SK-N-SH (cell line): ENCODE results near the gene MANEAL. TPM values are rescaled to one million over a fixed set of nuclear protein-coding genes. Genes with fewer than 3 reads are reported as not detected.

Experiments
- CTCF ChIA-PET: fragments of 300-600, 350-600 bp; formaldehyde crosslinking; extraction: SDS; loops from one replicate; lab custom pipeline; 2021; lab: Yijun Ruan, JAX
- POLR2A ChIA-PET: fragments of 350-600 bp; sonication (Branson Sonifier 250); formaldehyde crosslinking; extraction: SDS; loops from one replicate; lab custom pipeline; 2020; ENCODE audit warnings: antibody characterized with exemption, inconsistent platforms; lab: Yijun Ruan, JAX
- DNase-seq: peaks from one replicate; pipeline ENCODE4 v3.0.0; 2012
- H2AFZ ChIP-seq: fragments of 200-600 bp; sonication (generic); 2 replicates; pipeline ENCODE4 v1.8.1; 2016; ENCODE audit warnings: antibody characterized with exemption, mild to moderate bottlenecking, low read depth
- H3F3A ChIP-seq: fragments of 200-600 bp; sonication (generic); replicated peaks from 2 replicates; pipeline ENCODE3; 2016; ENCODE audit warnings: antibody characterized with exemption, mild to moderate bottlenecking; ENCODE audit not compliant: insufficient read depth
- H3K27ac ChIP-seq, 2 experiments: fragments of 200-500 bp in 1 of 2; fragments of 200-600 bp in 1 of 2; sonication (Bioruptor generic) in 1 of 2; sonication (generic), shearing (Covaris generic) in 1 of 2; 2 replicates each; pipeline versions ENCODE4 v1.5.1 to v1.6.1; 2014 to 2016; ENCODE audit warnings: low read depth in 2 of 2, inconsistent platforms in 1 of 2, low read length in 1 of 2, mild to moderate bottlenecking in 1 of 2, mixed read lengths in 1 of 2
- H3K27me3 ChIP-seq: fragments of 200-600 bp; sonication (generic), shearing (Covaris generic); 2 replicates; pipeline ENCODE4 v1.6.1; 2016; ENCODE audit warnings: mixed run types; ENCODE audit not compliant: insufficient read depth
- H3K36me3 ChIP-seq, 2 experiments: fragments of 200-500 bp in 1 of 2; fragments of 200-600 bp in 1 of 2; sonication (Bioruptor generic) in 1 of 2; sonication (generic) in 1 of 2; replicated peaks in 1 of 2; 2 replicates each; pipeline versions ENCODE3 to v1.5.1; 2014 to 2016; ENCODE audit warnings: low read length in 1 of 2, mild to moderate bottlenecking in 1 of 2; ENCODE audit not compliant: insufficient read depth in 2 of 2, control insufficient read depth in 1 of 2
- H3K4me1 ChIP-seq, 2 experiments: fragments of 200-500 bp in 1 of 2; fragments of 200-600 bp in 1 of 2; sonication (Bioruptor generic) in 1 of 2; sonication (generic), shearing (Covaris generic) in 1 of 2; 2 replicates each; pipeline versions ENCODE4 v1.5.1 to v1.6.1; 2014 to 2016; ENCODE audit warnings: low read depth in 1 of 2, low read length in 1 of 2, mixed run types in 1 of 2; ENCODE audit not compliant: insufficient read depth in 2 of 2, control insufficient read depth in 1 of 2
- H3K4me2 ChIP-seq: fragments of 200-600 bp; sonication (generic), shearing (Covaris generic); 2 replicates; pipeline ENCODE4 v1.6.1; 2017; ENCODE audit warnings: mixed run types
- H3K4me3 ChIP-seq, 2 experiments: fragments of 200-500 bp in 1 of 2; fragments of 200-600 bp in 1 of 2; sonication (Bioruptor generic) in 1 of 2; sonication (generic), shearing (Covaris generic) in 1 of 2; 2 replicates each; pipeline versions ENCODE4 v1.5.1 to v1.8.1; 2014 to 2016; ENCODE audit warnings: low read depth in 2 of 2, inconsistent platforms in 1 of 2, low read length in 1 of 2, mild to moderate bottlenecking in 1 of 2, mixed read lengths in 1 of 2, moderate library complexity in 1 of 2
- H3K79me2 ChIP-seq: fragments of 200-600 bp; sonication (generic); 2 replicates; pipeline ENCODE4 v1.8.1; 2017; ENCODE audit warnings: mild to moderate bottlenecking; ENCODE audit not compliant: insufficient read depth
- H3K9ac ChIP-seq: fragments of 200-600 bp; sonication (generic); 2 replicates; pipeline ENCODE4 v1.6.1; 2017; ENCODE audit warnings: mixed run types
- H3K9me2 ChIP-seq: fragments of 200-600 bp; sonication (generic); 2 replicates; pipeline ENCODE4 v1.6.1; 2017; ENCODE audit warnings: mixed run types
- H3K9me3 ChIP-seq: fragments of 200-600 bp; sonication (generic); 2 replicates; pipeline ENCODE4 v1.6.1; 2017; ENCODE audit warnings: mixed run types, mild to moderate bottlenecking, moderate library complexity
- H4K20me1 ChIP-seq: fragments of 200-600 bp; sonication (generic); 2 replicates; pipeline ENCODE4 v1.6.1; 2017; ENCODE audit warnings: mild to moderate bottlenecking, mixed run types; ENCODE audit not compliant: insufficient read depth
- CHD2 ChIP-seq: fragments of 150-350 bp; IDR thresholded peaks from 2 replicates; pipeline ENCODE4 v1.6.1; 2018; ENCODE audit warnings: low read length; ENCODE audit not compliant: partially characterized antibody
- ELF1 ChIP-seq: IDR thresholded peaks from 2 replicates; pipeline ENCODE4 v1.4.0; 2012
- EP300 ChIP-seq, 2 experiments: IDR thresholded peaks; 2 replicates each; pipeline versions ENCODE4 v1.4.0 to v1.6.1; 2012; ENCODE audit warnings: borderline replicate concordance in 1 of 2, low read depth in 1 of 2, low read length in 1 of 2
- FOXJ3 ChIP-seq: sonication (generic); formaldehyde crosslinking; IDR thresholded peaks from 2 replicates; pipeline ENCODE4 v1.5.1; 2020; ENCODE audit warnings: mild to moderate bottlenecking, missing genetic modification reagents
- FOXM1 ChIP-seq: IDR thresholded peaks from 2 replicates; pipeline ENCODE4 v1.4.0; 2012; ENCODE audit warnings: low read depth, mild to moderate bottlenecking
- GABPA ChIP-seq: IDR thresholded peaks from 2 replicates; pipeline ENCODE4 v1.4.0; 2012; ENCODE audit warnings: low read depth, mild to moderate bottlenecking
- GATA2 ChIP-seq: sonication (generic); formaldehyde crosslinking; IDR thresholded peaks from 2 replicates; pipeline ENCODE4 v1.5.0; 2020; ENCODE audit warnings: mild to moderate bottlenecking, missing genetic modification reagents
- IRF3 ChIP-seq: fragments of 150-350 bp; IDR thresholded peaks from 2 replicates; pipeline ENCODE4 v1.6.1; 2016; ENCODE audit warnings: mild to moderate bottlenecking, low read depth, low read length
- JUND ChIP-seq: IDR thresholded peaks from 2 replicates; pipeline ENCODE4 v1.4.0; 2012
- MXI1 ChIP-seq: IDR thresholded peaks from 2 replicates; pipeline ENCODE4 v1.6.1; 2012; ENCODE audit warnings: mild to moderate bottlenecking, low read depth, low read length, improper control_type of control experiment
- NFIC ChIP-seq: IDR thresholded peaks from 2 replicates; pipeline ENCODE4 v1.4.0; 2012; ENCODE audit warnings: borderline replicate concordance
- PBX3 ChIP-seq: IDR thresholded peaks from 2 replicates; pipeline ENCODE4; 2012
- RAD21 ChIP-seq: IDR thresholded peaks from 2 replicates; pipeline ENCODE4 v1.6.1; 2012; ENCODE audit warnings: mild to moderate bottlenecking, low read length
- RCOR1 ChIP-seq: fragments of 150-350 bp; IDR thresholded peaks from 2 replicates; pipeline ENCODE4 v1.6.1; 2017; ENCODE audit warnings: antibody characterized with exemption, low read length
- RFX5 ChIP-seq: IDR thresholded peaks from 2 replicates; pipeline ENCODE4 v1.6.1; 2012; ENCODE audit warnings: mild to moderate bottlenecking, improper control_type of control experiment, low read length
- SIN3A ChIP-seq: IDR thresholded peaks from 2 replicates; pipeline ENCODE4 v1.6.1; 2012; ENCODE audit warnings: low read depth, mild to moderate bottlenecking, low read length, moderate library complexity, borderline replicate concordance
- TAF1 ChIP-seq: IDR thresholded peaks from 2 replicates; pipeline ENCODE4 v1.6.1; 2012; ENCODE audit warnings: low read depth, mild to moderate bottlenecking, low read length, moderate library complexity, borderline replicate concordance
- TEAD4 ChIP-seq: IDR thresholded peaks from 2 replicates; pipeline ENCODE4 v1.4.0; 2012; ENCODE audit warnings: mild to moderate bottlenecking, borderline replicate concordance; ENCODE audit not compliant: insufficient read depth
- USF2 ChIP-seq: fragments of 150-350 bp; IDR thresholded peaks from 2 replicates; pipeline ENCODE4 v1.6.1; 2017; ENCODE audit warnings: antibody characterized with exemption, low read length, low read depth, borderline replicate concordance
- ZBTB33 ChIP-seq: IDR thresholded peaks from 2 replicates; pipeline ENCODE4 v1.4.0; 2012; ENCODE audit warnings: low read depth, borderline replicate concordance
- WGBS: methylation state at CpG from one replicate; pipeline ENCODE4 v1.1.6; 2017; ENCODE audit warnings: low lambda C conversion rate; 5-methylcytosine and 5-hydroxymethylcytosine counted together
- polyA plus RNA-seq, 3 experiments: library from polyadenylated mRNA; depleted of rRNA; stranded (reverse); fragments of >200 nt; gene quantifications; 2 replicates each; pipeline ENCODE4 v1.2.3, GENCODE V29; 2012

MANEAL gene
- polyA plus RNA-seq, 1 of the 3 experiments (the other 2 are of a cell fraction), result 2.7 TPM

GRCh38 chr1:37809942-37810341 is 16.3 kb downstream of the MANEAL start:
- no peak overlapping the region for H2AFZ ChIP-seq
- H3K79me2 ChIP-seq, result peaks cover 51% of the 10 kb centered on the region
- H3K4me1 ChIP-seq, result peaks cover 15 to 29% of the 10 kb centered on the region in 2 experiments
- no peak for DNase-seq
- H3F3A ChIP-seq, result peaks cover 29% of the 10 kb centered on the region
- peak overlapping the region; percentile 86; the same call in 1 of the 2 replicates for H3K4me2 ChIP-seq
- no peak overlapping the region; a peak in 1 of 4 replicates for H3K4me3 ChIP-seq
- H3K9me3 ChIP-seq, result no peaks in the 10 kb centered on the region
- peak overlapping the region; percentile 82 to 91; a peak in 3 of 4 replicates for H3K27ac ChIP-seq
- no peaks in the 10 kb centered on the region for H3K9me2 ChIP-seq
- H3K9ac ChIP-seq, result no peak overlapping the region; the same call in 1 of the 2 replicates
- TF ChIP-seq RFX5, result no peak
- no peak for TF ChIP-seq TAF1
- TF ChIP-seq FOXM1, result no peak
- TF ChIP-seq RCOR1, result no peak
- TF ChIP-seq SIN3A, result no peak
- TF ChIP-seq RAD21, result no peak
- no peak for TF ChIP-seq IRF3
- no peak for TF ChIP-seq ELF1
- no peak for TF ChIP-seq MXI1
- no peak for TF ChIP-seq FOXJ3
- no peak for TF ChIP-seq USF2
- TF ChIP-seq EP300 (IDR thresholded peaks at IDR 0.05; ENCODE audit: borderline replicate concordance in 1 of 2, low read depth in 1 of 2, low read length in 1 of 2), result no peak
- no peak for TF ChIP-seq NFIC
- TF ChIP-seq PBX3, result no peak
- TF ChIP-seq GABPA, result no peak
- TF ChIP-seq JUND, result no peak
- no peak for TF ChIP-seq TEAD4
- no peak for TF ChIP-seq GATA2 (CRISPR knock-in tag)
- no peak for TF ChIP-seq CHD2
- no peak for TF ChIP-seq ZBTB33
- TF ChIP-seq, all 33 proteins: peak for 0
- Histone ChIP-seq H4K20me1 (peaks cover 22% of the 10 kb centered on the region), H3K36me3 (peaks cover 47 to 49% of the 10 kb centered on the region in 2 experiments), H3K27me3 (no peaks in the 10 kb centered on the region)
- ChIA-PET CTCF (no interaction called here), POLR2A (no interaction called here)
- 65% methylated on average over 2 of the region's 2 CpGs for WGBS
